RWPE2 (cell line): ENCODE data around the gene PDE4B.

ENCODE experiments used
- ATAC-seq: fragments of 200-7000 bp; cut with Tn5 transposase; 3 replicates; pipeline ENCODE4 v1.9.1; 2021; ENCODE audit warnings: low read depth
- DNase-seq: peaks from one replicate; pipeline ENCODE4 v3.0.0-alpha.2; 2020; ENCODE audit warnings: low spot score
- H3K27ac ChIP-seq: fragments of 450-650 bp; 2 replicates; pipeline ENCODE4 v1.5.1; 2017; ENCODE audit warnings: mild to moderate bottlenecking; ENCODE audit not compliant: poor library complexity, severe bottlenecking
- H3K27me3 ChIP-seq: fragments of 250-450 bp; sonication (Bioruptor Pico); 2 replicates; pipeline ENCODE4 v1.5.1; 2021; ENCODE audit warnings: mild to moderate bottlenecking, moderate library complexity; ENCODE audit not compliant: insufficient read depth, poor library complexity, severe bottlenecking
- H3K36me3 ChIP-seq: fragments of 250-450 bp; sonication (Bioruptor Pico); 2 replicates; pipeline ENCODE4 v1.5.1; 2020; ENCODE audit warnings: low read depth, mild to moderate bottlenecking, moderate library complexity
- H3K4me1 ChIP-seq: fragments of 250-450 bp; sonication (Bioruptor Pico); 2 replicates; pipeline ENCODE4 v1.5.1; 2021; ENCODE audit warnings: mild to moderate bottlenecking, moderate library complexity; ENCODE audit not compliant: insufficient read depth, poor library complexity, severe bottlenecking
- H3K4me3 ChIP-seq: fragments of 250-450 bp; sonication (Bioruptor Pico); 2 replicates; pipeline ENCODE4 v1.5.1; 2021; ENCODE audit warnings: mild to moderate bottlenecking, moderate library complexity; ENCODE audit not compliant: severe bottlenecking
- H3K9me3 ChIP-seq: fragments of 250-450 bp; sonication (Bioruptor Pico); 2 replicates; pipeline ENCODE4 v1.5.1; 2021; ENCODE audit warnings: mild to moderate bottlenecking, moderate library complexity; ENCODE audit not compliant: severe bottlenecking
- TF ChIP-seq, protein P1 (sequence below): fragments of 450-650 bp; IDR thresholded peaks from one replicate; pipeline ENCODE4 v1.5.1; 2017; ENCODE audit warnings: mild to moderate bottlenecking, moderate library complexity; ENCODE audit not compliant: poor library complexity, severe bottlenecking

The PDE4B gene

DNA sequence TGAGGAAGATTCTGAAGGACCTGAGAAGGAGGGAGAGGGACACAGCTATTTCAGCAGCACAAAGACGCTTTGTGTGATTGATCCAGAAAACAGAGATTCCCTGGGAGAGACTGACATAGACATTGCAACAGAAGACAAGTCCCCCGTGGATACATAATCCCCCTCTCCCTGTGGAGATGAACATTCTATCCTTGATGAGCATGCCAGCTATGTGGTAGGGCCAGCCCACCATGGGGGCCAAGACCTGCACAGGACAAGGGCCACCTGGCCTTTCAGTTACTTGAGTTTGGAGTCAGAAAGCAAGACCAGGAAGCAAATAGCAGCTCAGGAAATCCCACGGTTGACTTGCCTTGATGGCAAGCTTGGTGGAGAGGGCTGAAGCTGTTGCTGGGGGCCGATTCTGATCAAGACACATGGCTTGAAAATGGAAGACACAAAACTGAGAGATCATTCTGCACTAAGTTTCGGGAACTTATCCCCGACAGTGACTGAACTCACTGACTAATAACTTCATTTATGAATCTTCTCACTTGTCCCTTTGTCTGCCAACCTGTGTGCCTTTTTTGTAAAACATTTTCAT, 579.9 kb downstream of the PDE4B start:
- Histone ChIP-seq H3K4me3 (no peak overlapping the region), H3K27me3 (no peaks in the 10 kb centered on the region), H3K9me3 (no peaks in the 10 kb centered on the region), H3K4me1 (peaks cover 3% of the 10 kb centered on the region), H3K36me3 (no peaks in the 10 kb centered on the region), H3K27ac (no peak overlapping the region)
- ATAC-seq = no peak
- TF ChIP-seq, protein P1, sequence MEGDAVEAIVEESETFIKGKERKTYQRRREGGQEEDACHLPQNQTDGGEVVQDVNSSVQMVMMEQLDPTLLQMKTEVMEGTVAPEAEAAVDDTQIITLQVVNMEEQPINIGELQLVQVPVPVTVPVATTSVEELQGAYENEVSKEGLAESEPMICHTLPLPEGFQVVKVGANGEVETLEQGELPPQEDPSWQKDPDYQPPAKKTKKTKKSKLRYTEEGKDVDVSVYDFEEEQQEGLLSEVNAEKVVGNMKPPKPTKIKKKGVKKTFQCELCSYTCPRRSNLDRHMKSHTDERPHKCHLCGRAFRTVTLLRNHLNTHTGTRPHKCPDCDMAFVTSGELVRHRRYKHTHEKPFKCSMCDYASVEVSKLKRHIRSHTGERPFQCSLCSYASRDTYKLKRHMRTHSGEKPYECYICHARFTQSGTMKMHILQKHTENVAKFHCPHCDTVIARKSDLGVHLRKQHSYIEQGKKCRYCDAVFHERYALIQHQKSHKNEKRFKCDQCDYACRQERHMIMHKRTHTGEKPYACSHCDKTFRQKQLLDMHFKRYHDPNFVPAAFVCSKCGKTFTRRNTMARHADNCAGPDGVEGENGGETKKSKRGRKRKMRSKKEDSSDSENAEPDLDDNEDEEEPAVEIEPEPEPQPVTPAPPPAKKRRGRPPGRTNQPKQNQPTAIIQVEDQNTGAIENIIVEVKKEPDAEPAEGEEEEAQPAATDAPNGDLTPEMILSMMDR = no peak
- no peak for DNase-seq

DNA sequence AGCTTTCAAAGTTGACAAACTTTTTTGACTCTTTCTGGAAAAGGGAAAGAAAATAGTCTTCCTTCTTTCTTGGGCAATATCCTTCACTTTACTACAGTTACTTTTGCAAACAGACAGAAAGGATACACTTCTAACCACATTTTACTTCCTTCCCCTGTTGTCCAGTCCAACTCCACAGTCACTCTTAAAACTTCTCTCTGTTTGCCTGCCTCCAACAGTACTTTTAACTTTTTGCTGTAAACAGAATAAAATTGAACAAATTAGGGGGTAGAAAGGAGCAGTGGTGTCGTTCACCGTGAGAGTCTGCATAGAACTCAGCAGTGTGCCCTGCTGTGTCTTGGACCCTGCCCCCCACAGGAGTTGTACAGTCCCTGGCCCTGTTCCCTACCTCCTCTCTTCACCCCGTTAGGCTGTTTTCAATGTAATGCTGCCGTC, 580.5 kb downstream of the PDE4B start:
- ATAC-seq (no peak), DNase-seq (no peak)
- TF ChIP-seq, protein P1 = no peak
- Histone ChIP-seq H3K4me1 (peaks cover 3% of the 10 kb centered on the region), H3K27ac (no peak overlapping the region), H3K36me3 (no peaks in the 10 kb centered on the region), H3K4me3 (no peak overlapping the region), H3K9me3 (no peaks in the 10 kb centered on the region), H3K27me3 (no peaks in the 10 kb centered on the region)

DNA sequence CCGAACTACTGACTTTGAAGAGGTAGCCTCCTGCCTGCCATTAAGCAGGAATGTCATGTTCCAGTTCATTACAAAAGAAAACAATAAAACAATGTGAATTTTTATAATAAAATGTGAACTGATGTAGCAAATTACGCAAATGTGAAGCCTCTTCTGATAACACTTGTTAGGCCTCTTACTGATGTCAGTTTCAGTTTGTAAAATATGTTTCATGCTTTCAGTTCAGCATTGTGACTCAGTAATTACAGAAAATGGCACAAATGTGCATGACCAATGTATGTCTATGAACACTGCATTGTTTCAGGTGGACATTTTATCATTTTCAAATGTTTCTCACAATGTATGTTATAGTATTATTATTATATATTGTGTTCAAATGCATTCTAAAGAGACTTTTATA, 581.5 kb downstream of the PDE4B start:
- H3K27me3 ChIP-seq = no peaks in the 10 kb centered on the region
- H3K4me3 ChIP-seq = no peak overlapping the region
- peaks cover 3% of the 10 kb centered on the region for H3K4me1 ChIP-seq
- no peaks in the 10 kb centered on the region for H3K36me3 ChIP-seq
- ATAC-seq = no peak
- no peaks in the 10 kb centered on the region for H3K9me3 ChIP-seq
- H3K27ac ChIP-seq = no peak overlapping the region
- DNase-seq = no peak
- TF ChIP-seq, protein P1 = no peak

DNA sequence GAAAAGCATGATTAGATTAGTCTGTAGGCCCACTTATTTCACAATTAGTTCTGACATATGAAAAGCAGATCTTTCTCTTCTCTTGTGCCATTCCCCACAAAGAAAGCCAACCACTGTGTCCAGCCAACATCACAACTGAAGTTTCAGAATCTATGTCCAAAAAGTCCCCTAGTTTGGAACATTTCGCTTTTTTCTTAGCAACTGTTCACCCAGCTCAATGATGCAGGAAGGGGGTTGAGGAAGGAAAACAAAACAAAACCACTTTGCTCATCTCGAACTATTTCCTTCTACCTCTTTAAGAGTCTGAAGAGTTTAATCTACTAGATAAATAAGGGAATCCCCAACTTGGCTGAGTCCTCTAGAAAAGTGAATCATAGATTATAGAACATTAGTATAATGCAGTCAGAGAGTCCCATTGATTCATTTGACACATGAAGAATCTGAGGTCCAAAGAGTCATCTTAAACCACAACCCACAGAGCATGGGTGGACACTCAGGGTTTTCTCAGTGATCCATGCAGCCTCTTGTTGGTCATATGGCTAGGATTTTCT, 581.9 kb downstream of the PDE4B start:
- peak; percentile 80 for ATAC-seq
- peaks cover 3% of the 10 kb centered on the region for H3K4me1 ChIP-seq

DNA sequence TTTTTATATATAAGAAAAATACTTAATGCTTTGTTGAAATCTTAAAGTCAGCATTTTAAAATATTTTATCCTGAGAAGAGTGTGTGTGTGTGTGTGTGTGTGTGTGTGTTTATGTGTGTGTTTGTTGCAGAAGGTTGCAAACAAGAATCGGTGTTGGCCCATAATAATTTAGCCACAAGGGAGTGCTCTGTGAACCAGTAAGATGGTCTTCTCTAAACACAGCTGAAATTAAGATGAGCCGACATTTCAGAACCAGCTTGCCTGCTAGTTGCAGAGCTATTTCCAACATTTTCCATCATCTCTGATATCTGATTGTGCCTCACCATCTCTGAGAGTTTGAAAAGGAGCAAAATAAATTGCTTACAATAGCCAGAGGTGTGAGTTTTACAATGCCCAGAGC, 582.4 kb downstream of the PDE4B start:
- Histone ChIP-seq H3K27me3 (no peaks in the 10 kb centered on the region), H3K4me3 (no peak overlapping the region), H3K27ac (no peak overlapping the region), H3K9me3 (no peaks in the 10 kb centered on the region), H3K36me3 (no peaks in the 10 kb centered on the region), H3K4me1 (peaks cover 3% of the 10 kb centered on the region)
- ATAC-seq (no peak), DNase-seq (no peak)
- TF ChIP-seq, protein P1 = no peak

More for the DNA sequence above, 581.9 kb downstream of the PDE4B start:
- no peak for DNase-seq
- TF ChIP-seq, protein P1 = no peak
- Histone ChIP-seq H3K27ac (no peak overlapping the region), H3K4me3 (no peak overlapping the region), H3K27me3 (no peaks in the 10 kb centered on the region), H3K36me3 (no peaks in the 10 kb centered on the region), H3K9me3 (no peaks in the 10 kb centered on the region)
